K562 (cell line): ENCODE measurements around the gene UBR3. TPM values are rescaled to one million over a fixed set of nuclear protein-coding genes. Genes with fewer than 3 reads are reported as not detected.

Experiments
- CREM ChIP-seq: IDR thresholded peaks from 2 replicates; pipeline ENCODE4 v1.6.1; 2014; ENCODE audit warnings: antibody characterized with exemption, low read depth
- ELK3 ChIP-seq: fragments of 450-650 bp; formaldehyde crosslinking; IDR thresholded peaks from 2 replicates; pipeline ENCODE4 v1.4.0; 2020; ENCODE audit warnings: mild to moderate bottlenecking
- GATAD2A ChIP-seq: fragments of 450-650 bp; IDR thresholded peaks from 2 replicates; pipeline ENCODE4 v1.6.1; 2017
- ILF3 ChIP-seq: fragments of 450-650 bp; IDR thresholded peaks from 2 replicates; pipeline ENCODE4 v1.6.1; 2018; ENCODE audit warnings: antibody characterized with exemption, mild to moderate bottlenecking, moderate library complexity, borderline replicate concordance
- KDM1A ChIP-seq, 2 experiments: fragments of 450-650 bp; IDR thresholded peaks; 2 replicates each; pipeline ENCODE4 v1.6.1; 2016; ENCODE audit warnings: mild to moderate bottlenecking in 2 of 2
- KDM5B ChIP-seq: fragments of 200-600 bp; sonication (generic); IDR thresholded peaks from 2 replicates; pipeline ENCODE4 v1.6.1; 2012; ENCODE audit warnings: low read depth, mild to moderate bottlenecking, moderate library complexity, low read length, control low read depth, inconsistent platforms; ENCODE audit not compliant: insufficient replicate concordance
- NR4A1 ChIP-seq, 2 experiments: fragments of 250-450 bp in 1 of 2; fragments of 450-650 bp in 1 of 2; sonication (Bioruptor Pico) in 1 of 2; IDR thresholded peaks; 2 replicates each; pipeline versions ENCODE4 v1.4.0 to v1.6.1; 2016 to 2020; ENCODE audit warnings: mild to moderate bottlenecking in 2 of 2, missing compliant biosample characterization in 1 of 2, missing genetic modification characterization in 1 of 2, moderate library complexity in 1 of 2
- PRPF4 ChIP-seq: fragments of 200-400 bp; formaldehyde crosslinking; IDR thresholded peaks from one replicate; pipeline ENCODE4 v1.6.1; 2017; ENCODE audit warnings: low read length, low read depth, mild to moderate bottlenecking; ENCODE audit not compliant: insufficient read depth, poor library complexity, severe bottlenecking
- SFPQ ChIP-seq: fragments of 200-400 bp; formaldehyde crosslinking; IDR thresholded peaks from 2 replicates; pipeline ENCODE4 v1.6.1; 2017; ENCODE audit warnings: mild to moderate bottlenecking, low read depth, low read length, moderate library complexity
- SIN3B ChIP-seq: fragments of 450-650 bp; IDR thresholded peaks from 2 replicates; pipeline ENCODE4 v1.6.1; 2017; ENCODE audit warnings: low read depth, mild to moderate bottlenecking, moderate library complexity
- SNIP1 ChIP-seq: fragments of 450-650 bp; IDR thresholded peaks from 2 replicates; pipeline ENCODE4 v1.7.1; 2017; ENCODE audit warnings: low read depth, mild to moderate bottlenecking
- TEAD4 ChIP-seq, 2 experiments: sonication (generic) in 1 of 2; formaldehyde crosslinking in 1 of 2; IDR thresholded peaks; 2 replicates each; pipeline versions ENCODE4 v1.6.1 to v1.8.0; 2012 to 2022; ENCODE audit warnings: borderline replicate concordance in 1 of 2, inconsistent platforms in 1 of 2, low read length in 1 of 2, mild to moderate bottlenecking in 1 of 2, missing genetic modification reagents in 1 of 2
- TFE3 ChIP-seq: fragments of 450-650 bp; formaldehyde crosslinking; IDR thresholded peaks from 2 replicates; pipeline ENCODE4 v1.4.0; 2020; ENCODE audit warnings: mild to moderate bottlenecking, mixed read lengths
- TRIM28 ChIP-seq: fragments of 450-650 bp; IDR thresholded peaks from 2 replicates; pipeline ENCODE4 v1.6.1; 2017
- ZNF174 ChIP-seq: fragments of 250-450 bp; sonication (Bioruptor Pico); IDR thresholded peaks from 2 replicates; pipeline ENCODE4 v1.4.0; 2020; ENCODE audit warnings: mild to moderate bottlenecking
- ZNF197 ChIP-seq: fragments of 200-800 bp; sonication (Bioruptor generic); IDR thresholded peaks from 2 replicates; pipeline ENCODE4 v1.6.1; 2016; ENCODE audit warnings: low read depth, missing genetic modification characterization, missing compliant biosample characterization
- ZNF274 ChIP-seq: IDR thresholded peaks from 2 replicates; pipeline ENCODE4 v1.6.1; 2011; ENCODE audit warnings: low read depth, mild to moderate bottlenecking, low read length, moderate library complexity, borderline replicate concordance
- ZNF316 ChIP-seq: fragments of 450-650 bp; IDR thresholded peaks from 2 replicates; pipeline ENCODE4 v1.6.1; 2016
- ZNF395 ChIP-seq: fragments of 200-800 bp; sonication (Bioruptor generic); IDR thresholded peaks from 2 replicates; pipeline ENCODE4 v1.6.1; 2017; ENCODE audit warnings: missing genetic modification characterization, missing compliant biosample characterization
- ZNF75A ChIP-seq: fragments of 450-650 bp; formaldehyde crosslinking; IDR thresholded peaks from 2 replicates; pipeline ENCODE4 v1.4.0; 2020; ENCODE audit warnings: mild to moderate bottlenecking
- ZNF77 ChIP-seq: fragments of 250-450 bp; sonication (Bioruptor Pico); IDR thresholded peaks from 2 replicates; pipeline ENCODE4 v1.5.0; 2020
- polyA plus RNA-seq, 8 experiments: library from polyadenylated mRNA; depleted of rRNA in 4 of 8; stranded (reverse) in 5 of 8; unstranded in 3 of 8; fragments of >200 nt; fragmentation: Nextera tagmentation in 2 of 8; fragmentation: Illumina TruSeq in 1 of 8; extraction: Ambion mirVana in 2 of 8; extraction: Trizol in 1 of 8; gene quantifications; 2 replicates each; pipeline versions ENCODE4 v1.2.1 to v1.2.3, GENCODE V29; 2011 to 2014; ENCODE audit warnings: inconsistent platforms in 1 of 8, missing spikeins in 1 of 8
- total RNA-seq, 7 experiments: library from RNA; depleted of rRNA in 6 of 7; stranded (reverse); fragments of >200 nt in 6 of 7; fragmentation: Illumina TruSeq in 2 of 7; extraction: Trizol in 2 of 7; gene quantifications; 2 replicates each; pipeline versions ENCODE4 v1.2.1 to v1.2.3, GENCODE V29; 2011 to 2021; ENCODE audit warnings: low replicate concordance in 1 of 7

UBR3 gene
- total and polyA plus RNA-seq, 9 of the 15 experiments (the other 6 are each of a cell fraction or from before 2014, with no cell fraction given), result 14.4 to 63.5 (median 40.4) TPM

GRCh38 chr2:169824373-169825333 lies 2.6 kb upstream of the UBR3 start, which contains the start of gene METTL5 (continued):
- TF ChIP-seq KDM5B (peak; percentile 91), SNIP1 (no peak), ZNF174 (CRISPR knock-in tag) (no peak), ZNF75A (CRISPR knock-in tag) (no peak), ELK3 (CRISPR knock-in tag) (no peak), ZNF197 (CRISPR knock-in tag) (peak; percentile 71; the same call in 1 of the 2 replicates), CREM (peak; percentile 83), NR4A1 (CRISPR knock-in tag; IDR thresholded peaks at IDR 0.05) (no peak), NR4A1 (tag; IDR thresholded peaks at IDR 0.05) (no peak), ZNF77 (CRISPR knock-in tag) (no peak), SIN3B (peak; percentile 71), ILF3 (peak; percentile 88), ZNF274 (no peak), ZNF316 (no peak), TRIM28 (peak; percentile 20; the same call in 1 of the 2 replicates), ZNF395 (CRISPR knock-in tag) (peak; percentile 77; the same call in 1 of the 2 replicates), TFE3 (CRISPR knock-in tag) (no peak), SFPQ (no peak), TEAD4 (IDR thresholded peaks at IDR 0.05; ENCODE audit: low read length) (peak; percentile 40; the same call in 1 of the 2 replicates), TEAD4 (CRISPR knock-in tag; IDR thresholded peaks at IDR 0.05; ENCODE audit: borderline replicate concordance) (0 out of 2 replicates have a peak, but pooled peaks have one; percentile 11), GATAD2A (peak; percentile 90), PRPF4 (peak; percentile 46), KDM1A (IDR thresholded peaks at IDR 0.05) (peak in 1 of 2 experiments; percentile 52; a peak in 1 of 4 replicates)
